Fibroblast of lung (primary cell): ENCODE data around the gene PPP2R5D. TPM values are rescaled to one million over a fixed set of nuclear protein-coding genes. Genes with fewer than 3 reads are reported as not detected.
"Not testable (repeated sequence)": the region's sequence is repeated elsewhere in the genome, so short reads cannot be mapped to it uniquely, and the experiment has no call there.

ENCODE experiments used
- DNase-seq, 2 donors: peaks; one replicate each; pipeline versions ENCODE4 v3.0.0 to v3.0.0-alpha.2; 2010; ENCODE audit warnings: low read depth in 2 of 2
- H2AFZ ChIP-seq: 2 replicates; pipeline ENCODE4 v1.5.1; 2012; ENCODE audit warnings: low read length, control low read depth, inconsistent platforms
- H3K27ac ChIP-seq: 2 replicates; pipeline ENCODE4 v1.5.1; 2011; ENCODE audit warnings: low read length, control low read depth; ENCODE audit not compliant: insufficient read depth
- H3K27me3 ChIP-seq: 2 replicates; pipeline ENCODE4 v1.5.1; 2011; ENCODE audit warnings: mild to moderate bottlenecking, low read length; ENCODE audit not compliant: control insufficient read depth, insufficient read depth
- H3K36me3 ChIP-seq: 2 replicates; pipeline ENCODE4 v1.5.1; 2011; ENCODE audit warnings: low read length; ENCODE audit not compliant: control insufficient read depth, insufficient read depth
- H3K4me1 ChIP-seq: 2 replicates; pipeline ENCODE4 v1.5.1; 2011; ENCODE audit warnings: low read length; ENCODE audit not compliant: control insufficient read depth, insufficient read depth; ENCODE audit errors: extremely low read depth
- H3K4me2 ChIP-seq: 2 replicates; pipeline ENCODE4 v1.5.1; 2011; ENCODE audit warnings: low read length, control low read depth; ENCODE audit not compliant: insufficient read depth; ENCODE audit errors: extremely low read depth
- H3K4me3 ChIP-seq, 4 experiments: fragments of 200-600 bp in 1 of 4; sonication (generic) in 1 of 4; replicated peaks in 1 of 4; 2 replicates each; pipeline ENCODE4 v1.5.1; 2011 to 2016; ENCODE audit warnings: low read length in 4 of 4, low read depth in 3 of 4, mild to moderate bottlenecking in 3 of 4, control low read depth in 2 of 4, inconsistent platforms in 1 of 4, mixed read lengths in 1 of 4; ENCODE audit not compliant: insufficient read depth in 1 of 4; ENCODE audit errors: control extremely low read depth in 1 of 4
- H3K79me2 ChIP-seq: 2 replicates; pipeline ENCODE4 v1.5.1; 2012; ENCODE audit warnings: mild to moderate bottlenecking, low read length, inconsistent platforms; ENCODE audit not compliant: control insufficient read depth, insufficient read depth
- H3K9ac ChIP-seq: 2 replicates; pipeline ENCODE4 v1.5.1; 2011; ENCODE audit warnings: mild to moderate bottlenecking, low read length, control low read depth; ENCODE audit not compliant: insufficient read depth
- H3K9me3 ChIP-seq: 2 replicates; pipeline ENCODE4 v1.5.1; 2012; ENCODE audit warnings: low read depth, low read length; ENCODE audit not compliant: control insufficient read depth, insufficient read depth
- H4K20me1 ChIP-seq: 2 replicates; pipeline ENCODE4 v1.5.1; 2011; ENCODE audit warnings: low read length; ENCODE audit not compliant: control insufficient read depth, insufficient read depth; ENCODE audit errors: extremely low read depth
- CTCF ChIP-seq, 2 donors: IDR thresholded peaks in 1 of 2; conservative IDR thresholded peaks in 1 of 2; 1 replicate in 1 of 2; 2 replicates in 1 of 2; pipeline ENCODE4 v1.5.1; 2011 to 2012; ENCODE audit warnings: low read length in 2 of 2, control low read depth in 1 of 2, inconsistent platforms in 1 of 2, low read depth in 1 of 2, mild to moderate bottlenecking in 1 of 2
- EZH2 ChIP-seq: IDR thresholded peaks from 2 replicates; pipeline ENCODE4 v1.5.1; 2012; ENCODE audit warnings: low read length, control low read depth, mild to moderate bottlenecking; ENCODE audit errors: missing control alignments
- polyA plus RNA-seq, 2 donors: library from polyadenylated mRNA; depleted of rRNA in 1 of 2; stranded (reverse) in 1 of 2; unstranded in 1 of 2; fragments of >200 nt; gene quantifications; 2 replicates each; pipeline ENCODE4 v1.2.1, GENCODE V29; 2011 to 2012; ENCODE audit warnings: missing spikeins in 1 of 2
- total RNA-seq: library from RNA; depleted of rRNA; stranded (reverse); fragments of >200 nt; gene quantifications from 2 replicates; pipeline ENCODE4 v1.2.1, GENCODE V29; 2014

PPP2R5D gene
- total and polyA plus RNA-seq, 2 donors (not counting 1 experiment from before 2014, with no cell fraction given) = 27.1 to 39.3 TPM

DNA sequence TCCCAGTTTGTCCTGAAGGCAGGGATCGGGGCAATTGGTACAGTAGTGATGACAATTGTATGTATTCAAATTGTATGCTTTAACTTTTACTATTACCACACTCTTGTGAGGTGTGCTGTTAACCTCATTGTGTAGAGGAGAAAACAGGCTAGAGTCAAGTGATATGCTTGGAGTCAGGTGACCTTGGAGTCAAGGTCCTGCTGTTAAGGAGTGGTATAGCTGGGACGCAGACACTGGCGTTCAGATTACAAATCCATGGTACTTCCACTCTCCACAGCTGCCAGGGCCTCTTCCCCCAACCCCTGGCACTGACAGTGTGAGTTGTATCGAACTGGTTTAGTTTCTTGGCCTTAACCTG, 44.6 kb upstream of the PPP2R5D start:
- Histone ChIP-seq H3K36me3 (peaks cover 15% of the 10 kb centered on the region), H3K4me3 (no peak overlapping the region)
- no peak for DNase-seq

DNA sequence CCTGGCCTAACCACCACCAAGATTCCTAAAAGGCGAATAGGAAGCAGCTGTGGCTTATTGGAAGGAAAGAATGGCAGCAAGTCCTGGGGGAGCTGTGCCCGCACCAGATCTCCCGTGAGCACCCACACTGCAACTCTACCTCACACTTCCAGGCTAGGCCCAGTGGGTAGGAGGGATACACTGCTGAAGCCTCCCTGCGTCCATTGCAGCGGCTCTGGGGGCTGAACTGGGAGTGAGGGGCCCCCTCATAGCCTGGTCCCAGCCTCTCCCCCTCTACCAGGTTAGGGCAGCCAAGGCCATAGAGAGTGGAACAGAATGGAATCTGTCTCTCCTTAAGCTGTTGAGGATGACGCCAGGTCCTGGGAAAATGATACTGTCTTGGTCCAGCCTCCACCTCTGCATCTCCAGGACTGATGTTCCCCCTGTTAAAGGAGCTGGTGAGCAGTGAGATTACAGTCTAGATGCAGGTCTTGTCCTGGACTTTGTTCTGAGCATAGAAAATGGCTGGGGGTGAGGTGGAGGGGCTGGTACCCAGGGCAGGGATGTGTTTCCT, 43.8 kb upstream of the PPP2R5D start:
- Histone ChIP-seq H3K4me1 (no peaks in the 10 kb centered on the region), H3K27me3 (no peaks in the 10 kb centered on the region), H4K20me1 (no peaks in the 10 kb centered on the region), H3K36me3 (peaks cover 12% of the 10 kb centered on the region), H3K9ac (no peak overlapping the region), H3K27ac (no peak overlapping the region), H3K4me3 (no peak overlapping the region), H3K79me2 (no peaks in the 10 kb centered on the region), H3K4me2 (no peak overlapping the region), H3K9me3 (no peaks in the 10 kb centered on the region), H2AFZ (no peak overlapping the region)
- DNase-seq = no peak
- TF ChIP-seq EZH2 = no peak
- no peak for TF ChIP-seq CTCF (conservative IDR thresholded peaks at IDR 0.05 in 1 of 2, IDR thresholded peaks at IDR 0.05 in 1 of 2; ENCODE audit: low read depth in 1 of 2, low read length in 2 of 2)

More for the DNA sequence above, 44.6 kb upstream of the PPP2R5D start:
- Histone ChIP-seq H3K27ac (no peak overlapping the region), H3K4me1 (no peaks in the 10 kb centered on the region), H3K9me3 (no peaks in the 10 kb centered on the region), H4K20me1 (no peaks in the 10 kb centered on the region), H3K9ac (no peak overlapping the region), H3K79me2 (no peaks in the 10 kb centered on the region), H3K27me3 (no peaks in the 10 kb centered on the region), H3K4me2 (no peak overlapping the region), H2AFZ (no peak overlapping the region)
- TF ChIP-seq EZH2 (no peak), CTCF (conservative IDR thresholded peaks at IDR 0.05 in 1 of 2, IDR thresholded peaks at IDR 0.05 in 1 of 2; ENCODE audit: low read depth in 1 of 2, low read length in 2 of 2) (no peak)

DNA sequence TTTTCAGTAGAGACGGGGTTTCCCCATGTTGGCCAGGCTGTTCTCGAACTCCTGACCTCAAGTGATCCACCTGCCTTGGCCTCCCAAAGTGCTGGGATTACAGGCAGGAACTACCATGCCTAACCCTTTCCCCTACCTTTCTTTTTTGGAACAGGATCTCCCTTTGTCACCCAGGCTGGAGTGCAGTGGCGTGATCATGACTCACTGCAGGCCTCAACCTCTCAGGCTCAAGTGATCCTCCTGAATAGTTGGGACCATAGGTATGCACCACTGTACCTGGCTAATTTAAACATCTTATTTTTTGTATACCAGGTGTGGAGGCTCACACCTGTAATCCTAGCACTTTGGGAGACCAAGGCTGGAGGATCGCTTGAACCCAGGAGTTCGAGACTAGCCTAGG, 43.0 kb upstream of the PPP2R5D start:
- not testable (repeated sequence) for H4K20me1 ChIP-seq, H3K4me3 ChIP-seq, H3K9ac ChIP-seq, H3K27me3 ChIP-seq, H3K4me1 ChIP-seq, H3K27ac ChIP-seq, H2AFZ ChIP-seq, H3K4me2 ChIP-seq, H3K79me2 ChIP-seq, DNase-seq, H3K36me3 ChIP-seq, H3K9me3 ChIP-seq
